HG03135 (cell line): ENCODE results near the gene PNPLA6.
"Not testable (repeated sequence)": the region's sequence is repeated elsewhere in the genome, so short reads cannot be mapped to it uniquely, and the experiment has no call there.

Source experiments
- ATAC-seq: cut with Tn5 transposase; IDR thresholded peaks from one replicate; pipeline ENCODE4 v1.9.1; 2021; ENCODE audit warnings: mild to moderate bottlenecking, moderate library complexity; ENCODE audit not compliant: unreplicated experiment

The PNPLA6 gene

DNA sequence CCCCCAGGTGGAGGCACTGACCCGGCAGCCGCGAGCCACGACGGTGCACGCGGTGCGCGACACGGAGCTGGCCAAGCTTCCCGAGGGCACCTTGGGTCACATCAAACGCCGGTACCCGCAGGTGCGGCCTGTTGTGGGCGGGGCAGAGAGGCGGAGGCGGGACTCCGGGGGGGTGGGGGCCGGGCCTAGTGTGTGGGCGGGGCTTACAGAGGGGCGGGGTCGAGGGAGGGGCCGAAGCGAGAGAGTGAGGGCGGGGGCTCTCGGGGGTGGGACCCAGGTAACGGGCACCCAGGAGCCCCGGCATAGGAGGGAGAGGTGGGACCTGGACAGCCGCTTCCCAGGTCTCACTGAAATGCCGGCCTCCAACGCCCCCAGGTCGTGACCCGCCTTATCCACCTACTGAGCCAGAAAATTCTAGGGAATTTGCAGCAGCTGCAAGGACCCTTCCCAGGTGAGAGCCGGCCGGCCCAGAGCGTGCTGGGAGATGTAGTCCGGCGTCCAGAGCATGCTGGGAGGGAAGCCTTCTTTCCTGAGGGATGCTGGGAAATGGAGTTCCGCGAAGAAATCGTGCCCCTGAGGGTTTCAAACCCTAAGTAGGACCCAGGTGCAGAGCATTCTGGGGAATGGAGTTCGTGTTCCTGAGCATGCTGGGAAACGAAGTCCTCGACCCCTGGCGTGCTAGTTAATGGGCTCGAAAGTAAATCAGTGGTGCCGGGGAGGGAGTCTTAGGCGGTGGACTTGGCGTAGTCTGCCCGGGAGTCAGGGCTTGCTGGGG is 15.7 kb downstream of the PNPLA6 start:
- no peak for ATAC-seq

DNA sequence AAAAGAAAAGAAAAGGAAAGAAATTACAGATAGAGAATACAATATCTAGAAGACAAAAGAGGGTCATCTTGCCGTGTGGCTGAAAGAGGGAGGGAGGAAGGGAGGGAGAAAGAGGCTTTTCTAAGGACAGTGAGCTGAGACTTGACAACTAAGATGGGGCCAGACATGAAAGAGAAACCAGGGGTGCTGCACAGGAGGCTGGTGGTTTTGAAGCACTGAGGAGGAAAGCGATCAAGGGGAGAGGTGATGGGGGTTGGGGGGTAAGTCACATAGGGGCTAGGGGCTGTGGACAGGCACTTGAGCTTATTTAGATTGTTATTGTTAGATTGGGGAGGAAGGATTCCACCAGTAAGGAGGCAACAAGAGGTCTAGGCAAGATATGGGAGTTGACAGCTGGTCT is 17.3 kb downstream of the PNPLA6 start:
- no peak for ATAC-seq

DNA sequence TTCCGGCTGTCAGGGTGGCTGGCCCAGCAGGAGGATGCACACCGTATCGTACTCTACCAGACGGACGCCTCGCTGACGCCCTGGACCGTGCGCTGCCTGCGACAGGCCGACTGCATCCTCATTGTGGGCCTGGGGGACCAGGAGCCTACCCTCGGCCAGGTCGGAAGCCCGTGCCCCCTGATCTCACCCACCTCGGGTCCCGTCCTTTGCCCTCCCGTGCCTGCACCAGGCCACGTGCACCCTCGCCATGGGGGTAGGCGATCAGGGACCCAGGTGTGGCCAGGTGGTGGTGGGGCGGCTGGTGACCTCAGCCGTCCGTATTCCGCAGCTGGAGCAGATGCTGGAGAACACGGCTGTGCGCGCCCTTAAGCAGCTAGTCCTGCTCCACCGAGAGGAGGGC is 19.0 kb downstream of the PNPLA6 start:
- no peak for ATAC-seq

DNA sequence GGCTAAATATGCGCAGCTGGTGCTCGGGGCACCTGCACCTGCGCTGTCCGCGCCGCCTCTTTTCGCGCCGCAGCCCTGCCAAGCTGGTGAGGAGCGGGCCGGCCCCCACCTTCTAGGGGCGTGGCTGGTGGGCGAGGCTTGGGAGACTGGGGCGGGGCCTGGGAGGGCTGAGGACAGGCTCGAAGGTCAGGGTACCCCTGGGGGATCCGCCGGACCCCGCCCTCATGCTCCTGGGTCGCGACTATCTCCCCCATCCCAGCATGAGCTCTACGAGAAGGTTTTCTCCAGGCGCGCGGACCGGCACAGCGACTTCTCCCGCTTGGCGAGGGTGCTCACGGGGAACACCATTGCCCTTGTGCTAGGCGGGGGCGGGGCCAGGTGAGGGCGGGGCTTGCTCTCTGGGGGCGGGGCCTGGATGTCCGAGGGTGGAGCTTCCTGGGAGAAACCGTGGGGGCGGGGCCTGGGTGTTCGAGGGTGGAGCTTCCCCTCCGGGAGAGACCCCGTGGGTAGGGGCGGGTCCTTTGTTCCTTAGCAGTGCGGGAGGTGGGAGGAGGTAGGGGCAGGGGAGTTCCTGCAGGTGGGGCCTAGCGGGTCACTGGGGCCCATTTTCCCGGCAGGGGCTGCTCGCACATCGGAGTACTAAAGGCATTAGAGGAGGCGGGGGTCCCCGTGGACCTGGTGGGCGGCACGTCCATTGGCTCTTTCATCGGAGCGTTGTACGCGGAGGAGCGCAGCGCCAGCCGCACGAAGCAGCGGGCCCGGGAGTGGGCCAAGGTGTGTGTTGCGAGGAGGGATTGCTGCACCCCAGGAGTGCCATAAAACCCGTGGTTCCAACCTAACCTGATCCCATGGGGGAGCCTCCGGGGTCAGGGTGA is 19.7 kb downstream of the PNPLA6 start:
- ATAC-seq: no peak

DNA sequence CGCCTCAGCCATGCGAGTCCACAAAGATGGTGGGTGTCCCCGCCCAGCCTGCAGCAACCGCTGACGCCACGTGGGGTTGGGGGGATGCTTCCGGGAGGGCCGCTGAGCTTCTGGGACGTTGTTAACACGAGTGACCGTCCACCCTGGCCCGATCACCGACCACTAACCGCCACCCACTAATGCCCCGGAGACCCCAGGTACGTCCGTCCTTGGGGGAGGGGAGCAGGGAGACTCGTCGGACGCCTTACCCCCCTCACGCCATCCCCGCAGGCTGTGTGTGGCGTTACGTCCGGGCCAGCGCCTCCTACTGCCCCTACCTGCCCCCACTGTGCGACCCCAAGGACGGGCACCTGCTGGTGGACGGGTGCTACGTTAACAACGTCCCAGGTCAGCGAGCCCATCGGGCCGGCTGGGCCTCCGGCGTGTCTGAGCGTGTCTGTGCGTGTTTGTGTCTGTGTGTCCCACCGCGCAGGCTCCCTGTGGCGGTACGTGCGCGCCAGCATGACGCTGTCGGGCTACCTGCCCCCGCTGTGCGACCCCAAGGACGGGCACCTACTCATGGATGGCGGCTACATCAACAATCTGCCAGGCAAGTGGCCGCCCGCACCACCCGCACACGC is 21.3 kb downstream of the PNPLA6 start:
- ATAC-seq: no peak

DNA sequence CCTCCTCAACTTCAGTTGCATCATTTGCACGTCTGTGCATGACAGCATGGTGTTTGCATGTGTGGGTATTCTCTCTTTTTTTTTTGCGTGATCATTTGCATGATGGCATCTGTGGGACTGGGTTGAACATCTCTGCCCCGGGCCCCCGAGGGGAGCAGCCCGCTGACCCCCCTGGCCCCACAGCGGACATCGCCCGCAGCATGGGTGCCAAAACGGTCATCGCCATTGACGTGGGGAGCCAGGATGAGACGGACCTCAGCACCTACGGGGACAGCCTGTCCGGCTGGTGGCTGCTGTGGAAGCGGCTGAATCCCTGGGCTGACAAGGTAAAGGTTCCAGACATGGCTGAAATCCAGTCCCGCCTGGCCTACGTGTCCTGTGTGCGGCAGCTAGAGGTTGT is 23.1 kb downstream of the PNPLA6 start:
- ATAC-seq: no peak

DNA sequence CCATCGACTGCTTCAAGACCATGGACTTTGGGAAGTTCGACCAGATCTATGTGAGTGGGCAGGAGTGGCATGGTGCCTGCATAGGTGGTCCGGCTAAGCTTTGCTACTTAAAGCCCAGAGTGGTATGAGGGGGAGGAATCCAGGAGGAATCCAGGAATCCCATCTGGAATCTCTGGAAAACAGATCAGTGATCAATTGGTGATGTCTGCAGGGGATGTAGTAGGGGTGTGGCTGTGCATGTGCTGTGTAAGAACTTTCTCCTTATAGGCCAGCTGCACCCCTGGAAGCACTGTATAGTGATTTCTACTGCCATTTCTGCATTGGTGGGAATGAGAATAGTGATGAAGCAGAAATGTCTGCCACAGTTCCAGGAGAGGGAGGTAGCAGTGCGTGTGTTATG is 23.6 kb downstream of the PNPLA6 start:
- no peak for ATAC-seq

DNA sequence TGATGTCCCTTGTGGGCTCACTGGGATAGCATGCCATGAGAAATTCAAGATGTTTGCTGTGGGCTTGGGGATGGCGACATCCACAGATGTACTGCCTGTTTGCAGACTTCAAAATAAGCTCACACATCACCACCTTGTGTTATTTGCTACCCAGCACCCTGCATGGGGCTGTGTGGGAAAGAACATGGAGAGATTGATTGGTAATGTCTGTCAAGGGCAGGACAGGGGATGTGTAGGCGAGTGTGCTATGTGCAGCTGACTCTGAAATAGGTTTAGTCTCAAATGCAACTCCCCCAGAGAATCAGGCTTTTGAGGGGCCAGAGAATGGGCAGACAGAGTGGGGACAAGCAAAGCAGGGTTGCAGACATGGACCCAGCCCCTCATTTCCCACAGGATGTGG is 24.7 kb downstream of the PNPLA6 start:
- ATAC-seq: no peak

DNA sequence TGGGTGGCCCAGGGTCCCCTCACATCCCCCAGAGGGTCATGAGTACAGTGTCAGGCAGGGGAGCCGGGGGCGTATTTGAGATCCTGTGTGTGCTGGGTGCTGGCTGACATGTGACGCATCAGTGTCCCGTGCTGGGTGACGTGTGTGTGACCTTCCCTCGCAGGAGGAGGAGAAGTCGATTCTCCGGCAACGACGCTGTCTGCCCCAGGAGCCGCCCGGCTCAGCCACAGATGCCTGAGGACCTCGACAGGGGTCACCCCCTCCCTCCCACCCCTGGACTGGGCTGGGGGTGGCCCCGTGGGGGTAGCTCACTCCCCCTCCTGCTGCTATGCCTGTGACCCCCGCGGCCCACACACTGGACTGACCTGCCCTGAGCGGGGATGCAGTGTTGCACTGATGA is 25.8 kb downstream of the PNPLA6 start:
- no peak for ATAC-seq

DNA sequence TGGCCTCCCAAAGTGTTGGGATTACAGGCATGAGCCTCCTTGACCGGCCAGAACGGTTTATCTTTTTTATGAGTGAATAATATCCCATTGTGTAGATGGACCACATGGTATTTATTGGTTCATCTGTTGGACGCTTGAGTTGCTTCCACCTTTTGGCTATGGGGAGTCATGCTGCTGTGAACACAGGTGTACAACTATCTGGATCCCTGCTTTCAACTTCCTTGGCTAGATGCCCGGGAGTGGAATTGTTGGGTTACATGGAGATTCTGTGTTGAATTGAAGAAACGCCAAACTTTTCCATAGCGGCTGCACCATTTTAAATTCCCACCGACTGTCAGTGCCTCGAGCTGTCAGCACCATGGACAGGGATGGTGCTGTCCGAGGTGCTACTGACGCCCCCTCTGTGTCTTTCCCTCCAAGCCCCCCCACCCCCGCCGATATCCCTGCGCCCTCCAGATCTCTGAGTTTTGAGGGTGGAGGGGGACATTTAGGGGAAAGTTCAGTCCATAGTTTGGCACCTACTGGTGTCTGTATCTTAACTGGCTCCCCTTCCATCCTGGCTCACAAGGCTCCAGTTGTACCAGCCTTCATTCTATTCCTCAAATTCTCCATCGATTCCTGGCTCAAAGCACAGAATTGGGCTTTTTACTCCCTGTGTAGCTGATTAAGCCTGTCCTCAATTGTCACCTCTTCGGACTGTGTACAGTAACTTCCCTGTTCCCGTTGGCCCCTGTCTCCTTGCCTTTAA is 27.3 kb downstream of the PNPLA6 start:
- no peak for ATAC-seq

DNA sequence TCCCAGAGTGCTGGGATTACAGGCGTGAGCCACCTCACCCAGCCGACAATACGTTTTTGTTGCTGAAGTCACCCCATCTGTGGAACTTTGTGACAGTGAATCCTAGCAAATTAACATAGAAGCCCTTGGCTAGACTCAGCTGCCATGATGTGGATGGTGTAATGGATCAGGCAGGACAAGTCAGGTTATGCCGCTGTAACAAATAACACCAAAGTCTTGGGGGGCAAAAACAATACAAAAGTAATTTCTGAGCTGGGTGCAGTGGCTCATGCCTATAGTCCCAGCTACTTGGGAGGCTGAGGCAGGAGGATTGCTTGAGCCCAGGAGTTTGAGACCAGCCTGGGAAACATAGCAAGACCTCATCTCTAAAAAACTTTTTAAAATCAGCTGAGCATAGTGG is 29.3 kb downstream of the PNPLA6 start:
- no peak for ATAC-seq

DNA sequence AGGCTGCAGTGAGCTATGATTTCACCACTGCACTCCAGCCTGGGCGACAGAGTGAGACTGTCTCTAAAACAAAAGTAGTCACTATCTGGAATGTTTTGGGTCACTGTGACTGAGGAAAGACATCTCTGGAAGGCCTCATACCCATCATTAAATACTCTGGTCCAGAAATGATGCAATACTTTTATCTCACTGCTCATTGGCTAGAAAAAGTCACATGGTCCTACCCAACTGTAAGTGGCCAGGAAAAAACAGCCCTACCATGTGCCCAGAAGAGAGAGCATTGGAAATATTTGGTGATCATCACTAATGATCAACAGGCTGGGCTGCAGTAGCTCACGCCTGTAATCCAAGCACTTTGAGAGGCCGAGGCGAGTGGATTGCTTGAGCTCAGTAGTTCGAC is 29.8 kb downstream of the PNPLA6 start:
- ATAC-seq: no peak

DNA sequence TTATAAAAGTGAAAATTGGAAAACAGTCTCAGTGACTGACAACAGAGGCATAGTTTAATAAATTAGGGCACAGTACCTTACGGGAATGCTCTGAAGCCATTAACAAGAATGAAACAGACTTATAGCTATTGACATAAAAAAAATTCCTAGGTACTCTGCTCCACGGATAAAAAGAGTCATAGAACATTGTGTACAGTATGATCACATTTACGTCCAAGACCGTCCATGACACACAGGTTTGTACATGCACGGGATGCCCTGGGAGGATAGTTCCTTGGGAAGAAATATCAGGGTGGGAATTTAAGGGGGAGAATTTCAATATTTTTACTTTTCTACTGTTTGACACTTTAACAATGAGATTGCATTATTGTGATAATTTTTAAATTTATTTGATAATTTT is 35.2 kb downstream of the PNPLA6 start:
- no peak for ATAC-seq

DNA sequence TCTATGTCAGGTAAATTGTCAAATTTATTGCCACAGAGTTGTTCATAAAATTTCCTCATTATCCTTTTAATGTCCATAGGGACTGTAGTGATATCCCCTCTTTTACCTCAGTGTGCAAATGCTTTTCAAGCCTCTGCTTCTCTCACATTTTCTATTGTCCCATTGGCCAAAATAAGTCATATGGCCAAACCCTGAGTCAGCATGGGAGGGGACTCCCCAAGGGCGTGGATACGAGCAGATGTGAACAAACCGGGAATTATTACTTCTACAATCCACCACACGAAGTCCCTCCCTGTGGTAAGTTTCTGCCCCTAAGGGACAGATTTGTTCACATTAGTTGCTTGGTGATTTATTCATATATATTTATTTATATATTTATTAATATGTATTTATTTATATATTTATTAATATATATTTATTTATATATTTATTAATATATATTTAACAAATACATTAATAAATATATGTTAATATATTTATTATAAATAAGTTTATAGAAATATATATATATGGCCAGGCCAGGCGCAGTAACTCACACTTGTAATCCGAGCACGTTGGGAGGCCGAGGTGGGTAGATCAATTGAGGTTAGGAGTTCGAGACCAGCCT is 40.0 kb downstream of the PNPLA6 start:
- ATAC-seq: no peak

DNA sequence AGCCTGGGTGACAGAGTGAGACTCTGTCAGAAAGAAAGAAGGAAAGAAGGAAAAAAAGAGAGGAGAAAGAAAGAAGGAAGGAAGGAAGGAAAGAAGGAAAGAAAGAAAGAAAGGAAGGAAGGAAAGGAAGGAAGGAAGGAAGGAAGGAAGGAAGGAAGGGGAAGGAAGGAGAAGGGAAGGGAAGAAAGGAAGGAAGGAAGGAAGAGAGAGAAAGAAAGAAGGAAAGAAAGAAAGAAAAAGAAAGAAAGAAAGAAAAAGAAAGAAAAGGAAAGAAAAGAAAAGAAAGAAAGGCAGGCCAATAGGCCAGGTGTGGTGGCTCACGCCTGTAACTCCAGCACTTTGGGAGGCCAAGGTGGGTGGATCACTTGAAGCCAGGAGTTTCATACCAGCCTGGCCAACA is 41.9 kb downstream of the PNPLA6 start:
- not testable (repeated sequence) for ATAC-seq

DNA sequence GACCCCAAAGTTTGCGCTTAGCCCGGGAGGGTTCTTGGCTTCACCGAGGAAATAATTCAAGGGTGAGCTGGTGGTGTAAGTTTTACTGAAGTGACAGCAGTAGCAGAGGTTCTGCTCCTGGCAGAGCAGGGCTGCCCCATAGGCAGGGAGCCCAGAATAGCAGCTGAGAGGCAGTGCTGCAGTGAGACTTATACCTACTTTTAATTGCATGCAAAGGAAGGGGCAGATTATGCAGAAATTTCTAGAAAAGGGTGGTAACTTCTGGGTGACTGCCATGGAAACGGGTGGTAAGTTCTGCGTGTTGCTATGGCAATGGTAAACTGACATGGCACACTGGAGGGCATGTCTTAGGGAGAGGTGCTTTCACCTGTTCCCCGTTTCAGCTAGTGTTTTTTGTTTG is 42.6 kb downstream of the PNPLA6 start:
- ATAC-seq: no peak

DNA sequence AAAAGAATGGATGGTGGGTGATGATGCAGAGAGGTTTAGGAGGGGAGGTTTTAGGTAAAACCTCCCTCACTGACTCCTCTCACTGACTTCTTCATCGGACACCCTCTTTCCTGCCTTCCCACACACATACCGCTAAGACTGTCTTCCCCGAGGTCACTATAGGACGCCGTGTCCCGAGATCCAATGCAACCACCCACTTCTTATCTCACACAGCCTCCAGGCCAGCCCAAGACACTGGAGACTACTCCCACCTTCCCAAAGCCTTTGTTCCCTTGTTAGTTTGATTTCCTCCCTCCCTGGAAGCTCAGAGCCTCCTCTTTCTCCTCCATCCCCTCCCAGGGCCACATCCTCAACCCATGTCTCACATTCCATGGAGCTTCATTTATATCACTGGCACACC is 43.7 kb downstream of the PNPLA6 start:
- no peak for ATAC-seq

DNA sequence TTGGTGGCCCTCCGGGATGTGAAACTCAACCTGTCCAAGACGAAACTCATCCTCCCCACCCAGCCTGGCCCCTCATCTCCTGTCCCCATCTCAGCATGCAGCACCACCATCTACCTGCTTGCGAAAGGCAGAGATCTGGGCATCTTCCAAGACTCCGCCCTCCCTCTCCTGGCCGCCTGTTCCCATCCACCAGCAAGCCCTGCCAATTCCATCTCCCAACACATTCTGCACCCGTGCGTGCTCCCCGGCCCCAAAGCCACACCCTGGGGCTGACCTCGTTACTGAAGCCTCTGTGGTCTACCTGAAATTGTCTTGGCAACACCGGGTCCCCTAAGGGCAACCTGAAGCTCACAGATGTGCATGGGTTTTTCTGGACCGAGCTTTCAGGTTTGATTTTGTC is 46.9 kb downstream of the PNPLA6 start:
- ATAC-seq: no peak

DNA sequence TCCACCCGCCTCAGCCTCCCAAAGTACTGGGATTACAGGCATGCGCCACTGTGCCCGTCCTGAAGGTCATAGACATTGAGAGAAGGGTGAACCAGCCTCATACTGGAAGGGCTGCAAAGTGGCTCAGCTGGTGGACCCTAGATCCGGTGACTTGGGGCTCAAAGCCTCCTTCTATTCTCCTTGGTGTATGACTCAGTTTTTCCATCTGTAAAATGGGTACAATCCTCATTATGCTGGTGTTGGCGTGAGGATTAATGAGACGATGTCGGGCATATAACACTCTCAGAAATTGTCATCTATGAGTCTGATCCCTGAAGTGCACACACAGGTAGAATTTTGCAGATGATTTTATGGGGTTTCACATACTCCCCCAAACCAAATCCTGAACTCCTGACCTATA is 54.3 kb downstream of the PNPLA6 start:
- ATAC-seq: no peak

DNA sequence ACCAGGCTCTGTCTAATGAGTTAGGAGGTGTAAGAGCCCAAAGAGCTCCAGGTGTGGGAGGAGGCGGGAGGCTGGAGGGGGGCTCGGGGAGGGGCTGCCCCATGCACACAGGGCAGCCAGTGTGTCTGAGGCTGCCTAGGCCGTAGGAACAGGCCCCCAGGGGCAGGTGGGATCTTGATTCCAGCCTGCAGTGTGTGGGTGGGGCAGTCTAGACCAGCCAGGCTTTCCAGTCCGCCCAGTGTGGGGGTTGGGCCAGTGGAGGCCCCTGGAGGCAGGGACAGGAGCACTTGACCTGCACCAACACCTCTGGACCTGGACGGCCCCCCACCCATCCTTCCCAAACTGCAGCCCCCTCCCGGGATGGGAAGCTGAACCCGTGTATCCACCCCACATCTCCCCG is 54.7 kb downstream of the PNPLA6 start:
- ATAC-seq: no peak
